ENCODE measurements around the gene CLEC3B. TPM values are rescaled to one million over a fixed set of nuclear protein-coding genes. Genes with fewer than 3 reads are reported as not detected.
A peak's percentile ranks its signal among the peaks of the same experiment; 100 is the strongest.
"Not testable (repeated sequence)": the region's sequence is repeated elsewhere in the genome, so short reads cannot be mapped to it uniquely, and the experiment has no call there.

CLEC3B gene
- total RNA-seq, 6 donors from 2014 or later: 6.3 to 332 (median 140) TPM

DNA sequence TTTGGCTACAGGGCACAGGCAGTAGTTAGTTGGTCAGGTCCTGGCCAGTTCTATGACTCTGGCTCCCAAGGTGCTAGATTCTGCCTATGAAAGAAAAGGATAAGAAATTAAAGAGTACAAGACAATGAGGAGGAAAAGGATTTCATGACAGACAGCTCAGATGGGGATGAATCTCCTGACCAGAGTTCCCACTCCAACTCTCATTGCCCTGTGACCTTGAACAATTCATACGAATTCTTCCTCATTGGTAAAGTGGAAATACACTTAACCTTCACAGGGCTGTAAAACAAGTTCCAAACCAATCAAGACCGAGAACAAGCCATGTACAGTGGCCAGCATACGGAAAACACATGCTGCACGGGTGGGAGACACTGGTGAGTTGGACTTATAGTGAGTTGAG is 23.7 kb downstream of the CLEC3B start:
- H3K9me3 ChIP-seq: no peaks in the 10 kb centered on the region
- ATAC-seq (ENCODE audit: low FRiP score in 2 of 2) (no peak), DNase-seq (no peak)
- no peak for TF ChIP-seq POLR2A (IDR thresholded peaks at IDR 0.05)
- no peak for TF ChIP-seq EP300 (IDR thresholded peaks at IDR 0.05)
- TF ChIP-seq POLR2AphosphoS5 (IDR thresholded peaks at IDR 0.05): no peak
- no peak for TF ChIP-seq CTCF (IDR thresholded peaks at IDR 0.05)
- H3K27ac ChIP-seq: no peak overlapping the region
- no peaks in the 10 kb centered on the region for H3K27me3 ChIP-seq
- H3K4me3 ChIP-seq: no peak overlapping the region
- no peaks in the 10 kb centered on the region for H3K36me3 ChIP-seq
- WGBS, 2 donors: 88% methylated on average over 4 of the region's 4 CpGs
- peaks cover 0 to 10% (median 3%) of the 10 kb centered on the region in 4 donors for H3K4me1 ChIP-seq

DNA sequence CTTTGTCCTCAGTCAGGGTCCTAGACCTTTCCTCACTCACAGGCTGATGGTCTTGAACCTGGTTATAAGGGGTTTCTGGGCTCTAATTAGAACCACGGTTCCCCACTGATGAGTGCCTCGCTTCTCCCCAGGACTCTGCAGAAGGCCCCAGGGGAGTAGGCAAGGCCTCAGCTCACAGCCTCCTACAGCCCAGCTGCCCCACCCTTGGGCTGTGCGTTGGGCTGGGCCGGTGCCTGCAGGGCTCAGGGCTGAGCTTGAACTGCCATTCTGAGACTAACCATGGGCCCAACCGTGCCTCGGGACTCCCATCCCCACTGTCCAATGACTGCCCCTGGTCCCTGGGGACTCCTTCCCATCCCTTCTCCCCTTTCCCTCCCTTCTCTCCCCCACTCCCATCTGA is 25.6 kb downstream of the CLEC3B start:
- H3K27ac ChIP-seq: no peak overlapping the region
- H3K9me3 ChIP-seq: no peaks in the 10 kb centered on the region
- H3K4me3 ChIP-seq: no peak overlapping the region
- 88 to 90% methylated on average over 4 to 6 of the region's 6 CpGs for WGBS, 2 donors
- DNase-seq (peak in 1 of 2 donors; percentile 46), ATAC-seq (ENCODE audit: low FRiP score in 2 of 2) (peak in 1 of 2 donors; percentile 56)
- TF ChIP-seq CTCF (IDR thresholded peaks at IDR 0.05) (no peak), EP300 (IDR thresholded peaks at IDR 0.05) (no peak), POLR2A (IDR thresholded peaks at IDR 0.05) (no peak), POLR2AphosphoS5 (IDR thresholded peaks at IDR 0.05) (no peak)
- no peaks in the 10 kb centered on the region for H3K36me3 ChIP-seq
- peaks cover 12 to 19% (median 17%) of the 10 kb centered on the region in 4 donors for H3K4me1 ChIP-seq
- no peaks in the 10 kb centered on the region for H3K27me3 ChIP-seq

DNA sequence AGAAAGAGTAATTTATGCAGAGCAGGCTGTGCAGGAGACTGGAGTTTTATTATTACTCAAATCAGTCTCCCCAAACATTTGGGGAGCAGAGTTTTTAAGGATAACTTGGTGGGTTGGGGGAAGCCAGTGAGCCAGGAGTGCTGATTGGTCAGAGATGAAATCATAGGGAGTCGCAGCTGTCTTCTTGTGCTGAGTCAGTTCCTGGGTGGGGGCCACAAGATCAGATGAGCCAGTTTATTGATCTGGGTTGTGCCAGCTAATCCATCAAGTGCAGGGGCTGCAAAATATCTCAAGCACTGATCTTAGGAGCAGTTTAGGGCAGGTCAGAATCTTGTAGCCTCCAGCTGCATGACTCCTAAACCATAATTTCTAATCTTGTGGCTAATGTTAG is 27.7 kb downstream of the CLEC3B start:
- DNase-seq; H3K4me3 ChIP-seq; H3K27ac ChIP-seq; H3K36me3 ChIP-seq; H3K27me3 ChIP-seq; ATAC-seq (ENCODE audit: low FRiP score in 2 of 2); H3K9me3 ChIP-seq: not testable (repeated sequence)
- H3K4me1 ChIP-seq: peaks cover 17 to 26% (median 23%) of the 10 kb centered on the region in 4 donors
- WGBS, 2 donors: 53 to 57% methylated on average over 1 of the region's 1 CpG

DNA sequence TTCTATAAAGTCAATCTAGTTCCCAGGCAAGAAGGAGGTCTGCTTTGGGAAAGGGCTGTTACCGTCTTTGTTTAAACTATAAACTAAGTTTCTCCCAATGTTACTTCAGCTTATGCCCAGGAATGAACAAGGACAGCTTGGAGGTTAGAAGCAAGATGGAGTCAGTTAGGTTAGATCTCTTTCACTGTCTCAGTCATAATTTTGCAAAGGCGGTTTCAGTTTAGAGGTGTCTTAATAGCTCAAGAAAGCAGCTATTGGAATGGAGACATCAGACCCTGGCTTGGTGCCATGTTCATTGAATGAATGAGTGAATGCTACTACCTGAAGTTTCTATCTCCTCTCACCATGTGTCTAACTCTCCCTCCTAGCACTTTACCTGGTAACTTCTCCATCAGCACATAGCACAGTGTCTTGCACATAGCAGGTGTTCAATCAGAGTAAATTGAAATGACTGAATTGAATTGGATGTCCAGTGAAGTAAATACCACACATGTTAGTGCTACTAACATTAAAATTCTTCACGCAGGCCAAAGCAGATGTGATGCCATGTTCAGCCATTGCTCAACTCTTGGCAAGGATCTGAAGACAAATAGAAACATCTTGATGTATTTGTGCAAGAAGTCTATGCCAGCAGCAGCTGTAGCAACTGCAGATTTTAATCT is 28.2 kb downstream of the CLEC3B start:
- Histone ChIP-seq H3K9me3 (no peaks in the 10 kb centered on the region), H3K4me3 (no peak overlapping the region), H3K27me3 (no peaks in the 10 kb centered on the region), H3K27ac (peak overlapping the region in 3 of 4 donors; percentile 20 to 69 (median 23)), H3K4me1 (peaks cover 17 to 26% (median 23%) of the 10 kb centered on the region in 4 donors), H3K36me3 (no peaks in the 10 kb centered on the region)
- TF ChIP-seq CTCF (IDR thresholded peaks at IDR 0.05) (no peak), POLR2A (IDR thresholded peaks at IDR 0.05) (no peak), EP300 (IDR thresholded peaks at IDR 0.05) (no peak), POLR2AphosphoS5 (IDR thresholded peaks at IDR 0.05) (no peak)
- 74 to 76% methylated on average over 3 of the region's 3 CpGs for WGBS, 2 donors
- DNase-seq (no peak), ATAC-seq (ENCODE audit: low FRiP score in 2 of 2) (peak in 1 of 2 donors; percentile 65)

DNA sequence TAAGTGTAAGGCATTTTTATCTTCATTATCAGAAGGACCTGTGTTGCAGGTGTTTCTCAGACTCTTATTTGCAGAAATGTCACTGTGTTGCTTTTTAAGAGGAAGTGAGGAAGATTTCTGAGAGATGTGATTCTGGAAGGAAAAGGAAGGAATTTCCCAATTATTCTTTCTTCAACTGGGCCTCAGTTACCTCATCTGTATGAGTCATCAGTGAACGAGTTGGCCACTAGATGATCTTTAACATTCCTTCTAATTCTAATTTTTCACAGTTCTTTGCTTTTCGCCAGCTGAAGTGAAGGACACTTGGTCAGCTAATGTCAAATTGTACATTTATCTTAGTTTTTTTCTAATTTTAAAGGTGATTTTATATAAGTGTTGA is 28.9 kb downstream of the CLEC3B start:
- no peak for TF ChIP-seq POLR2AphosphoS5 (IDR thresholded peaks at IDR 0.05)
- TF ChIP-seq POLR2A (IDR thresholded peaks at IDR 0.05): no peak
- TF ChIP-seq CTCF (IDR thresholded peaks at IDR 0.05): no peak
- no peak for TF ChIP-seq EP300 (IDR thresholded peaks at IDR 0.05)
- no peaks in the 10 kb centered on the region for H3K36me3 ChIP-seq
- 41 to 43% methylated on average over 2 of the region's 2 CpGs for WGBS, 2 donors
- ATAC-seq (ENCODE audit: low FRiP score in 2 of 2) (peak in 1 of 2 donors; percentile 82), DNase-seq (no peak)
- peaks cover 17 to 26% (median 23%) of the 10 kb centered on the region in 4 donors for H3K4me1 ChIP-seq
- H3K9me3 ChIP-seq: no peaks in the 10 kb centered on the region
- H3K4me3 ChIP-seq: no peak overlapping the region
- H3K27me3 ChIP-seq: no peaks in the 10 kb centered on the region
- H3K27ac ChIP-seq: peak overlapping the region in 3 of 4 donors; percentile 23 to 69 (median 41)
